GM13976 (cell line): Measurements from ENCODE around the gene BLOC1S3.
A peak's percentile ranks its signal among the peaks of the same experiment; 100 is the strongest.

Experiments
- DNase-seq: peaks from one replicate; pipeline ENCODE4 v3.0.0; 2012; ENCODE audit warnings: low spot score
- in situ Hi-C: fragments of 300-500 bp; cut with MboI; formaldehyde crosslinking; loops from one replicate; pipeline ENCODE4 v1.12.0; 2022; ENCODE audit warnings: low sequenced_read_pairs, mixed read lengths, inconsistent platforms; ENCODE audit not compliant: unreplicated experiment
- TF ChIP-seq, protein P1 (sequence below): IDR thresholded peaks from 2 replicates; pipeline ENCODE4 v1.5.1; 2012; ENCODE audit warnings: borderline replicate concordance, mild to moderate bottlenecking; ENCODE audit not compliant: insufficient read depth; ENCODE audit errors: extremely low read depth, missing control alignments, control extremely low read depth

BLOC1S3 gene

DNA sequence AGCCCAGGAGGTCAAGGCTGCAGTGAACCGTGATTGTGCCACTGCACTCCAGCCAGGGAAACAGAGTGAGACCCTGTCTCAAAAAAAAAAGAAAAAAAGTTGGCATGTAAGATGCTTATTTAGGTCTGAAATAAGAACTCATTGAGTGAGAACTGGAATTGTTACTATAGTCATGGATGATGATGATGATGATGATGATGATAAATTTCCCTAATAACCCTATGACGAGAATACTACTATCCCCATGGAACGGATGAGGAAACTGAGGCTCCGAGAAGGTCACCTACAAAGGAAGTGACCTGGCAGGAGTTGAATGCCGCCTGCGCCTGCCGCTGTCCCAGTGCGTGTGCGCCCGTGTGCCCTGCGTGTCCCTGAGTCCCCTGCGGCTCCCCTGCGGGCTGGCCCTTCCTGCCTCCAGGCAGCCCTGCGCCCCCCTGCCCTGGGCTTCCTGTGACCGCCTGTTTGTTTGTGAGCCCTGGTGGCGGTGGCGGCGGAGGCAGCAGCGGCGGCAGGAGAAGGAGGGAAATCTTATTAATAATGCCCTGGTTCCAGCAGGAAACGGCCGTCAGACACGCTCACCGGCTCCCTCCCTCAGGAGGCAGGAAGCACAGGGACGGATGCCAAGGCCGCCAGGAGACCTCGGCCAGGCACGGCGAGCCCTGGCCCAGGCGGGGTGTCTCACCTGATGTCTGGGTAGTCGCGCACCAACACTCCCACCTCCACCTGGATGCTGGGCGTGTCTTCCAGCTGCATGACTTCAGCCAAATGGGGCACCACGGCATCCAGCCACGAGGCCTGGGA, 37.0 kb downstream of the BLOC1S3 start:
- peak; percentile 21 for DNase-seq
- TF ChIP-seq, protein P1, sequence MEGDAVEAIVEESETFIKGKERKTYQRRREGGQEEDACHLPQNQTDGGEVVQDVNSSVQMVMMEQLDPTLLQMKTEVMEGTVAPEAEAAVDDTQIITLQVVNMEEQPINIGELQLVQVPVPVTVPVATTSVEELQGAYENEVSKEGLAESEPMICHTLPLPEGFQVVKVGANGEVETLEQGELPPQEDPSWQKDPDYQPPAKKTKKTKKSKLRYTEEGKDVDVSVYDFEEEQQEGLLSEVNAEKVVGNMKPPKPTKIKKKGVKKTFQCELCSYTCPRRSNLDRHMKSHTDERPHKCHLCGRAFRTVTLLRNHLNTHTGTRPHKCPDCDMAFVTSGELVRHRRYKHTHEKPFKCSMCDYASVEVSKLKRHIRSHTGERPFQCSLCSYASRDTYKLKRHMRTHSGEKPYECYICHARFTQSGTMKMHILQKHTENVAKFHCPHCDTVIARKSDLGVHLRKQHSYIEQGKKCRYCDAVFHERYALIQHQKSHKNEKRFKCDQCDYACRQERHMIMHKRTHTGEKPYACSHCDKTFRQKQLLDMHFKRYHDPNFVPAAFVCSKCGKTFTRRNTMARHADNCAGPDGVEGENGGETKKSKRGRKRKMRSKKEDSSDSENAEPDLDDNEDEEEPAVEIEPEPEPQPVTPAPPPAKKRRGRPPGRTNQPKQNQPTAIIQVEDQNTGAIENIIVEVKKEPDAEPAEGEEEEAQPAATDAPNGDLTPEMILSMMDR = no peak
- in situ Hi-C loops = no loop called here

DNA sequence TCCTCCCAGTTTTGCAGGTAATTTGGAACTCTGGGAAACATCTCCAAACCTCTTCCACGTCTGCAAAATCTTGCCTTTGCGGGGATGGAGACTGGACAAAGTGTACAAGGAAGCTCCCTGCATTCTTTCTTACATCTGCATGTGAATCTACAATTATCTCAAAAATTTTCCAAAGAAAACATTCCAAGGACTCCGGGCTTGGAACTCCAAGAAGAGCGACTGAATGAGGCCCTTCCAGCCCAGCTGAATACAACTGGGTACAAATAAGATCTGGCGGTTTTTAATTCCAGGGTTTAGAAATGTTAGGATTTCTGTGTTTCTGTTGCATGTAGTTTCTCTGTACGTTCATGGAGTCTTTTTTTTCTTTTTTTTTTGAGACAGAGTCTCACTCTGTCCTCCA, 38.1 kb downstream of the BLOC1S3 start:
- TF ChIP-seq, protein P1 = no peak
- no peak for DNase-seq
- in situ Hi-C loops = no loop called here

DNA sequence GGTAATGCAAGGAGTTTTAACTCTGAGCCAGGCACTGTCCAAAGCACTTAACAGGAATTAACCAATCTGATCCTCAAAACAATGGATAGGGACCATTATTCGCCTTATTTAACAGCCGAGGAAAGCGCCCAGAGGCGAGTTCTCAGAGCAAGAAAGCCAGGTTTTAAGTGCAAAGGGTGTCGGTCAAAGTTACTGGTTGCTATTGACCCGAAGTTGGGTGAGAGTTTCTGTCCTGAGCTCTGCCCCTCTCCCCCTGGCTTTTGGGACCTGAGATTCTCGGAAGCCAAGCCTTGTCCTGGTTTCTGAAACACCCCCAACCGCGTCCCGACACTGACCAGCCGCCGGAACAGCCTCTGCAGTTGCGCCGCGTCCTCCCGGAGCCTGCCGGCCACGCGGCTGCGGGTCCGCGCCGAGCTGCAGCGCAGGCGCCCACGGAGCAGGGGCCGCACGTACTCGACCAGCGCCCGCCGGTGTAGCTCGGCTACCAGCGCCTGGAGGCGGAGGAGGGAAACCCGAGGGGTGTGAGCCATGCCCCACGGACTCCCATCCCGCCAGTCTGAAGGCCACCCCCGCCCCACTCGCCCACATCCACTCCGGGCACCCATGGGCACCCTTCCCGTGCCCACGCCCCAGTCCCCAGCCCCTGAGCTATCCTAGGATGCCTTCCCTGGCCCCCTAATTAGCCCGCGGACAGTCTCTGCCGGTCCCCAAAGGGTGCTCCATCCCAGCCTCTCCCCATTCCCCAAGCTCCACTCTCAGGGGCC, 38.8 kb downstream of the BLOC1S3 start:
- no peak for DNase-seq
- in situ Hi-C loops = no loop called here
- TF ChIP-seq, protein P1 = no peak

DNA sequence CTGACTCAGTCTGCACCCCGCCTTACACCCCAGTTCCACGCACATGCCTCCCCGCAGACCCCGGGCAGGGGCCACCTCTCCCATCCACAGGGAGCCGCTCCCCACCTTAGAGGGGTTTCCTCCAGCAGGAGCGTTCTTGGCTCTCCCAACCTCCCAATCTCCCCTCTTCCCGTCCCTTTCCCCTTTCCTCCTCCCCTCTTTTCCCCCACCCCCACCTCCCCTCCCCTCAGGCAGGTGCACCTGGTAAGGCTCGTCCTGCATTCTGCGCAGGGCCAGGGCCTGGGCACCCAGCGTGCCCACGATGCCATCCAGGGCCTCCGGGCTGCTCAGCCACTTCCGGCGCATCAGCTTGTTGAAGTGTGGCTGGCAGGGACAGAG, 39.4 kb downstream of the BLOC1S3 start:
- in situ Hi-C loops = no loop called here
- DNase-seq = peak; percentile 17
- TF ChIP-seq, protein P1 = no peak

DNA sequence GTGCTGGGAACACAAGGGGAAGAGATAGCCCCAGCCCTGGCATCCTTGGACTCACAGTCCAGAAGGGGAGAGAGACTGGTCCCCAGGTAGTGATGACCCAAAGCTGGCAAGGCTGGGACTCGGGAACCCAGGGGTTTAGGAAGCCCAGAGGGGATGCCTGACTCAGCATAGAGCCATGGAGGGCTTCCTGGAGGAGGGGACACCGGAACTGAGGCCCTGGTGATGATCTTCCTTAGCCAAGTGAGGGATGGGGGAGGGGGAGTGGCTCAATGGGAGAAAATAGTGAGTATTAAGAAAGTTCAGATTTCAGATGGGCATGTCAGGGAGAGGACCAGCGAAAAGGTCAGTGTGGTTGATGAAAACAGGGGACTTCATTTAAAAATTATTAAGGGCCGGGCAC, 39.8 kb downstream of the BLOC1S3 start:
- TF ChIP-seq, protein P1 = no peak
- in situ Hi-C loops = no loop called here
- peak; percentile 13 for DNase-seq

DNA sequence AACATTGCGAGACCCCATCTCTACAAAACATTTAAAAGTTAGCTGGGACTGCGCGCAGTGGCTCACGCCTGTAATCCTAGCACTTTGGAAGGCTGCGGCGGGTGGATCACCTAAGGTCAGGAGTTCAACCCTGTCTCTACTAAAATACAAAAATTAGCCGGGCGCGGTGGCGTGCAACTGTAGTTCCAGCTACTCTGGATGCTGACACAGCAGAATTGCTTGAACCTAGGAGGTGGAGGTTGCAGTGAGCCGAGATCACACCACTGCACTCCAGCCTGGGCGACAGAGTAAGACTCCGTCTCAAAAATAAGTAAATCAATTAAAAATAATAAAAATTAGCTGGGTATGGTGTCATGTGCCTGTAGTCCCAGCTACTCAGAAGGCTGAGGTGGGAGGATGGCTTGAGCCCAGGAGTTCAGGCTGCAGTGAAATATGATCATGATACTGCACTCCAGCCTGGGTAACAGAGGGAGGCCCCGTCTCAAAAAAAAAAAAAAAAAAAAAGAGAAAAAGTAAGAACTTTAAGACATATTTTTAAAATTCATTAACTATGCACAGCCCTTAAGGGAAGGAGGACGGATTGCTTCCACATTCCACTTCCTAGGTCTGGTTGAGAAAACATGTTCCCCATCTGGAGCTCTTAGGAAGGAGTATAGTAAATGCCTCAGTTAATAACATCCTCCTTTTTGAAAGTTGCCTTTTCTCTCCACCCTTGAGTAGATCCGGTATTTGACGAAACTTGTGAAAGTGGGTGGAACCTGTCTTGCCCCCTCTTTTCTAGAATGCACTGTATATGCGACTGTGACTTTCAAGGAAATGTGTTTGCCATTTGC, 40.5 kb downstream of the BLOC1S3 start:
- DNase-seq = peak; percentile 18
- in situ Hi-C loops = no loop called here
- TF ChIP-seq, protein P1 = no peak
